ENCODE results near the gene TAPBPL.
"Not testable (repeated sequence)": the region's sequence is repeated elsewhere in the genome, so short reads cannot be mapped to it uniquely, and the experiment has no call there.

Gene TAPBPL

DNA sequence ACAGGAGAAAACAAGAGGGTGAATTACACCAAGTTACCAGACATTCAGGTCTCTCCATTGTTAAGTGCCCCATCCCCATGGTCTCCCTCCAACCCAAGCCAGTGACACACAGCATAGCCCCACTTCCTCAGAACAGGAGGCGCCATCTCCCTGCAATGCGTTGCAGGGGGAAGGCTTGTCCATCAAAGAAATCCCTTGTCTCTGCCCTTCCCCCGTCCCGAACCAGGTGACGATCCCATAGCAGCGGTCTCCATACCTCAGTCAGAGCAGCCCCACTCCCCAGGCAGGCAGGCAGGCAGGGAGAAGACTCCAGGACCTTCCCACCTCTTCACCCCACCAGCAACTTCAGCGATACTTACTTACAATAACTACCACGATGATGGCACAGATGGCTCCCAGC is 12.7 kb downstream of the TAPBPL start:
- no peak for DNase-seq

GRCh38 chr12:6465467-6466183 is 13.8 kb downstream of the TAPBPL start:
- no peak for DNase-seq

GRCh38 chr12:6466184-6466573 is 14.3 kb downstream of the TAPBPL start:
- no peak for DNase-seq

DNA sequence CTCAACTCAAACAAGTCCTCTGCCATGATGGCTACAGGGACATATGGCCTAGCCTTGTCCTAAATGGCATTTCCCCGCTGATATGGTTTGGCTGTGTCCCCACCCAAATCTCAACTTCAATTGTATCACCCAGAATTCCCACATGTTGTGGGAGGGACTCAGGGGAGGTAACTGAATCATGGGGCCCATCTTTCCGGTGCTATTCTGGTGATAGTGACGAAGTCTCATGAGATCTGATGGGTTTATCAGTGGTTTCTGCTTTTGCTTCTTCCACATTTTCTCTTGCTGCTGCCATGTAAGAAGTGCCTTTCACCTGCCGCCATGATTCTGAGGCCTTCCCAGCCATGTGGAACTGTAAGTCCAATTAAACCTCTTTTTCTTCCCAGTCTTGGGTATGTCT is 14.9 kb downstream of the TAPBPL start:
- DNase-seq: not testable (repeated sequence)

GRCh38 chr12:6467571-6468282 is 15.9 kb downstream of the TAPBPL start:
- DNase-seq: not testable (repeated sequence)

DNA sequence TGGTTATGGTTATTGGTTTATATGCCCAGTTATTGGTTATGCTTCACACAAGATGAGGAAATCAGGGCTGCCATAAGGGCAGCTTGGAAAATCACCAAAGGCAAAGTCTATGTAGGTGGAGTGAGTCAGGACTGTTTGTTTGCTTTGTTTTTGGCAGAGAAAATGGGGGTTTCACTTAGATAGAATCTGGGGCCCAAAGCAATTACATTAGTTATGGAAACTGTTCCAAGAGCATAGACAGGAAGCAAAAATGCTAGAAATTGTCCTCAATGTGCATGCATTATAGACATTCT is 16.4 kb downstream of the TAPBPL start:
- DNase-seq: no peak

GRCh38 chr12:6469092-6469491 is 17.2 kb downstream of the TAPBPL start:
- DNase-seq: no peak

- no peak for DNase-seq
Observed at GRCh38 chr12:6469609-6470374, 17.9 kb downstream of the TAPBPL start.

DNA sequence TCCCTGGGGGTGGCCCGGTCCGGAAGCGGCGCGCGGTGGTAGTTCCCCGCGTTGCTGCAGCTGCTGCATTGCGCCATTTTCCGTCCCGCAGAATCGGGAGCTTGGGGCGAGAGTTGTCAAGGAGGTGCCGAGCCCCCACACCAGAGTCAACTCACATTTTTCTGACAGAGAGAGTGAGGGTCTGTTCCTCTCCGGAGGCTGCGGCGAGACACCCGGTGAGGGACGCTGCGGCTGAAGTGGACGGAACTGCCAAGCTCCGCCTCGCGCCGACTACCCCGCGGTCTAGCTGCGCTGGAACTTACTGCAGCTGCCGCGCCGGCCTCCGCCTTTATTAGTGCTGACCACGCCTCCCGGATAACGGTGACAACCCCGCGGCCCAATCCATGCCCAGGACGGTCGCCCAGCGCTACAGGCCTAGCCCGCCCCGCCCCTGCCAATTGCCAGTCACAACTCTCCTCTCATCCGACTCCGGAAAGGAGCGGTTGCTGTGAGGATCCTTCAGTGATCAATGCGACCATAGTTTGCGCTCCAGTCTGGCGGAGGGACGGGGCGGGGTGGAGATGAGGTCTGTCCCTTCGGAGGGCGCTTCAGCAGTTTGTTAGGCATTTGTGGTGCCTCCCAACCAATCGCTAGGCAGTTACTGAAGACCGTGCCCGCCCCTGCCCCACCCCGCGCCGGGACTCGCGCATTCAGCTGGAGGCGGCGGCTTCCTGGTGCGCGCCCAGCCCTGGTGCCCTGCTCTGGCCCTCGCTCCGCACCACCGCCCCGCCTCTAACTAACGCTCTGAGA is 18.7 kb downstream of the TAPBPL start, which contains the start of gene VAMP1:
VAMP1 (minus strand) TSS at position 303 of the 789 bp plus-strand sequence; CDS start at position 157, 146 bp downstream.
- peak; percentile 95 to 96 for DNase-seq

- DNase-seq: no peak
Observed at GRCh38 chr12:6471989-6472360, 20.1 kb downstream of the TAPBPL start.

DNA sequence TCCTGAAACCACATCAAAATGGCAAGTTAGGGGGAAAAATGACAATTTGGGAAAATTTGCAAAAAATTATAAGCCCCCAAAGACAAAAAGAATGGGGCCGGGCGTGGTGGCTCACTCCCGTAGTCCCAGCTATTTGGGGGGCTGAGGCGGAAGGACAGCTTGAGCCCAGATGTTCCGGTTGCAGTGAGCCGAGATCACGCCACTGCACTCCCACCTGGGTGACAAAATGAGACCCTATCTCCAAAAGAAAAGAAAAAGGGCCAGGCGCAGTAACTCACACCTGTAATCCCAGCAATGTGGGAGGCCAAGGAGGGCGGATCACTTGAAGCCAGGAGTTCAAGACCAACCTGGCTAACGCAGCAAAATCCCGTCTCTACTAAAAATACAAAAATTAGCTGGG is 20.6 kb downstream of the TAPBPL start:
- no peak for DNase-seq

DNA sequence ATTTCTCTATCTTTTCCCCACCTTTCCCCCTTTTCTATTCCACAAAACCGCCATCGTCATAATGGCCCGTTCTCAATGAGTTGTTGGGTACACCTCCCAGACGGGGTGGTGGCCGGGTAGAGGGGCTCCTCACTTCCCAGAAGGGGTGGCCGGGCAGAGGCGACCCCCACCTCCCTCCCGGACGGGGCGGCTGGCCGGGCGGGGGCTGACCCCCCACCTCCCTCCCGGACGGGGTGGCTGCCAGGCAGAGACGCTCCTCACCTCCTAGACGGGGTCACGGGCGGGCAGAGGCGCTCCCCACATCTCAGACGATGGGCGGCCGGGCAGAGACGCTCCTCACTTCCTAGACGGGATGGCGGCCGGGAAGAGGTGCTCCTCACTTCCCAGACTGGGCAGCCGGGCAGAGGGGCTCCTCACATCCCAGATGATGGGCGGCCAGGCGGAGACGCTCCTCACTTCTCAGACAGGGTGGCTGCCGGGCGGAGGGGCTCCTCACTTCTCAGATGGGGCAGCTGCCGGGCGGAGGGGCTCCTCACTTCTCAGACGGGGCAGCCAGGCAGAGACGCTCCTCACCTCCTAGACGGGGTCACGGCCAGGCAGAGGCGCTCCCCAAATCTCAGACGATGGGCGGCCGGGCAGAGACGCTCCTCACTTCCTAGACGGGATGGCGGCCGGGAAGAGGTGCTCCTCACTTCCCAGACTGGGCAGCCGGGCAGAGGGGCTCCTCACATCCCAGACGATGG is 23.6 kb downstream of the TAPBPL start:
- DNase-seq: not testable (repeated sequence)

DNA sequence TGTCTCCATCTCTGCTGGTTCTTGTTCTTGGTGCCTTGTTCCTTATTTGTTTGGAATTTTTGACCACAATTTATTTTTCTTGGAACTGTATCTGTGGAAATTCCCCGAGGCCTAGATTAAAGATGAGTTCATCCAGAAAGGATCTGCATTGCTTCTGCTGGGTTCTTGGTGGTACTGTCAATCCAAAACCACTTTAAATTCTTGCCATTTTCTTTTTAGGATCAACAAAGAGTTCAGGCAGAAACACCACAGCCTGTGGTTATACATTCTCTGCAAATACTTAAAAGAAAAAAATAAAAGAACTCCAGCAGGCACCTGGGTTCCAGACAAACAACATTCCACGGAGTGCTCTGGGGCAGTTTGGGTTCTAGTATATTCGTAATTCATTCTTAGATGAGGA is 24.6 kb downstream of the TAPBPL start:
- no peak for DNase-seq

- not testable (repeated sequence) for DNase-seq
Observed at GRCh38 chr12:6477601-6478377, 25.9 kb downstream of the TAPBPL start.

GRCh38 chr12:6478416-6478815 is 26.6 kb downstream of the TAPBPL start:
- DNase-seq: no peak

DNA sequence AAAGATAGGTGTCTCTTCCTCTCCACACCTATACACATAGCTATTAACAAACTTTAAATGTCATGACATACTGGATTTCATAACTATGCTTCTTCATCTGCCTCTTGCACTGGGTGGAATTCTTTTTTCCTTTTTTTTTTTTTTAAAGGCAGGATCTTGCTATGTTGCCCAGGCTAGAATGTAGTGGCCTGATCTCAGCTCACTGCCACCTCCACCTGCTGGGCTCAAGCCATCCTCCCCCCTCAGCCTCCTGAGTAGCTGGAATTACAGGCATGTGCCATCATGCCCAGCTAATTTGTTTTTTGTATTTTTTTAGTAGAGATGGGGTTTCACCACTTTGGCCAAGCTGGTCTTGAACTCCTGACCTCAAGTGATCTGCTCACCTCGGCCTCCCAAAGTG is 36.4 kb downstream of the TAPBPL start:
- no peak for DNase-seq

DNA sequence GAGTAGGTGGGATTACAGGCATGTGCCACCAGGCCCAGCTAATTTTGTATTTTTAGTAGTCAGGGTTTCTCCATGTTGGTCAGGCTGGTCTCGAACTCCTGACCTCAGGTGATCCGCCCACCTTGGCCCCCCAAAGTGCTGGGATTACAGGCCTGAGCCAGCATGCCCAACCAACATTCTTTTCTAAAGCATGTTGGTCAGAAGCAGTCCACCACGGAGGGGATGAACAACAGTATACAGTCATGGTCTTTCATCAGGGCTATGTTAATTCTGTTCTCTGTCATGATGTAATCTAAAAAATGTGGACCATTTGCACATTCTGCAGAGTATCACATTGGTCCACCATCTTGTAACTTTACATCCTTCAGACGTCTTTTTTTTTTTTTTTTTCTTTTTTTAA is 37.6 kb downstream of the TAPBPL start:
- no peak for DNase-seq

DNA sequence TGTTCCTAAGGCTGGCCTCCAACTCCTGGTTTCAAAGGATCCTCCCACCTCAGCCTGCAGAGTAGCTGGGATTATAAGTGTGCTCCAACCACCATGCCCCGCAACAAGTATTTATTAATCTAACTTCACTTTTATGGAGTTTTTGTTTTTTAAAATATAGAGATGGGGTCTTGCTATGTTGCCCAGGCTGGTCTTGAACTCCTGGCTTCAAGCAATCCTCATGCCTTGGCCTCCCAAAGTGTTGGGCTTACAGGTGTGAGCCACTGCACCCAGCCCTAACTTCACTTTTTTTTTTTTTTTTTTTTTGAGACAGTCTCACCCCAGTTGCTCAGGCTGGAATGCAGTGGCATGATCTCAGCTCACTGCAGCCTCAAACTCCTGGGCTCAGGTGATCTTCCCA is 38.8 kb downstream of the TAPBPL start:
- DNase-seq: not testable (repeated sequence)

DNA sequence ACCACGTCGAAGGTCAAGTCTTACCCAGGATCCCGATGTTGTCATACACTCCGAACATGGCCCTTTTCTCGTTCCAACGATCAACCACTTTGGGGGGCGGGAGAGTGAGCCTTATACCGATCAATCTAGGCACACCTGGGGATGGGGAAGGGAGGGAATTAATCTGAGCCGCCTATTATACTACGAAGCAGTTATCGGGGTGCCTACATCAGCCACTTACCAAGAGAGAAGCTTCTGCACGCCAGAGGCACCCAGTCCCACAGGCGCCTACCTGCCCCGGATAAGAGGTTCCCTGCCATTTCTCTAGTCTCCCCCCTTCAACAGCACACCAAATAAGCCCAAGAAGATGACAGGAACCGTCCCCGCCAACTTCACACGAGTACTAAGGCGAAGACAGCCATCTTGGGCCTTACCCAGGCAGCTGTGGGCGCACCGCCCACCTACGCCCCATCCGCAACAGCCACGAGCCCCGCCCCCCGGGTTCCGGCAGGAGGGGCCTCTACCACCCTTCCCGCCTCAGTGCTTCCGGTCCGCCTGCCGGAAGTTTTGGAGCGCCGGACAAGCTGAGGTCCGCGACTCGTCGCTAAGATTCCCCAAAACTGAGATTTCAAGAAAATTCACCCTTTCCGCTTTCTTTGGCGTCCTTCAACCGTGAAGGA is 41.1 kb downstream of the TAPBPL start, which contains the start of gene MRPL51:
MRPL51 (minus strand) TSS at position 425 of the 659 bp plus-strand sequence; CDS start at position 299, 126 bp downstream.
- DNase-seq: peak; percentile 95 to 98

- DNase-seq: peak; percentile 87 to 94
Observed at GRCh38 chr12:6493497-6494257, 41.8 kb downstream of the TAPBPL start, which contains the start of gene NCAPD2. Gene NCAPD2 (plus strand): TSS chr12:6494102. CDS start chr12:6495099, 997 bp downstream.
